Esophagus squamous epithelium (tissue), 4 donors: ENCODE results near the gene PRAMEF33.
"Not testable (repeated sequence)": the region's sequence is repeated elsewhere in the genome, so short reads cannot be mapped to it uniquely, and the experiment has no call there.

Experiments
- POLR2A ChIP-seq, 4 donors: fragments of 450-650 bp; IDR thresholded peaks; one replicate each; pipeline ENCODE4 v1.6.1; 2017; ENCODE audit warnings: antibody characterized with exemption in 4 of 4, mild to moderate bottlenecking in 4 of 4, moderate library complexity in 3 of 4
- TF ChIP-seq, protein P1 (sequence below), 6 experiments: fragments of 450-650 bp in 4 of 6; fragments of 200-600 bp in 2 of 6; sonication (generic) in 2 of 6; IDR thresholded peaks; one replicate each; pipeline ENCODE4 v1.5.1; 2016 to 2019; ENCODE audit warnings: antibody characterized with exemption in 6 of 6, mild to moderate bottlenecking in 4 of 6, moderate library complexity in 4 of 6

DNA sequence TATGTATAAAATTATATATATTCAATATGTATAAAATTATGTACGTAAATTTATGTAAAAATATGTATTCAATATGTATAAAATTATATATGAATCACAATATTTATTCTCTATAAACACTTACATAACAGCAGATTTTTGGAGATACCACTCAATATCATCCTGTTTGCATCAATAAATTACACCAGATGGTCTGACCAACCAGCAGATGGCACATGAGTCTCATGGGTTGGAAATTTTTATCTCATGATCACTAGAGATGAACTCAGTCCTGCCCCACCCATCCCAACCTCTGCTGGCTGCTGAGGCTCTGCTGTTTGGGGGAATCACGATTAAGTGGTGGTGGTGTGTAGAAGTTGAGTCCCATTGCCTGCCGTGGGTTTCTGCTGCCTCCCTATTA is 23.7 kb upstream of the PRAMEF33 start:
- TF ChIP-seq POLR2A (IDR thresholded peaks at IDR 0.05): not testable (repeated sequence)
- TF ChIP-seq, protein P1, sequence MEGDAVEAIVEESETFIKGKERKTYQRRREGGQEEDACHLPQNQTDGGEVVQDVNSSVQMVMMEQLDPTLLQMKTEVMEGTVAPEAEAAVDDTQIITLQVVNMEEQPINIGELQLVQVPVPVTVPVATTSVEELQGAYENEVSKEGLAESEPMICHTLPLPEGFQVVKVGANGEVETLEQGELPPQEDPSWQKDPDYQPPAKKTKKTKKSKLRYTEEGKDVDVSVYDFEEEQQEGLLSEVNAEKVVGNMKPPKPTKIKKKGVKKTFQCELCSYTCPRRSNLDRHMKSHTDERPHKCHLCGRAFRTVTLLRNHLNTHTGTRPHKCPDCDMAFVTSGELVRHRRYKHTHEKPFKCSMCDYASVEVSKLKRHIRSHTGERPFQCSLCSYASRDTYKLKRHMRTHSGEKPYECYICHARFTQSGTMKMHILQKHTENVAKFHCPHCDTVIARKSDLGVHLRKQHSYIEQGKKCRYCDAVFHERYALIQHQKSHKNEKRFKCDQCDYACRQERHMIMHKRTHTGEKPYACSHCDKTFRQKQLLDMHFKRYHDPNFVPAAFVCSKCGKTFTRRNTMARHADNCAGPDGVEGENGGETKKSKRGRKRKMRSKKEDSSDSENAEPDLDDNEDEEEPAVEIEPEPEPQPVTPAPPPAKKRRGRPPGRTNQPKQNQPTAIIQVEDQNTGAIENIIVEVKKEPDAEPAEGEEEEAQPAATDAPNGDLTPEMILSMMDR (IDR thresholded peaks at IDR 0.05): not testable (repeated sequence)
